ENCODE results near the gene COMMD3.
"Not testable (repeated sequence)": the region's sequence is repeated elsewhere in the genome, so short reads cannot be mapped to it uniquely, and the experiment has no call there.

COMMD3 gene

DNA sequence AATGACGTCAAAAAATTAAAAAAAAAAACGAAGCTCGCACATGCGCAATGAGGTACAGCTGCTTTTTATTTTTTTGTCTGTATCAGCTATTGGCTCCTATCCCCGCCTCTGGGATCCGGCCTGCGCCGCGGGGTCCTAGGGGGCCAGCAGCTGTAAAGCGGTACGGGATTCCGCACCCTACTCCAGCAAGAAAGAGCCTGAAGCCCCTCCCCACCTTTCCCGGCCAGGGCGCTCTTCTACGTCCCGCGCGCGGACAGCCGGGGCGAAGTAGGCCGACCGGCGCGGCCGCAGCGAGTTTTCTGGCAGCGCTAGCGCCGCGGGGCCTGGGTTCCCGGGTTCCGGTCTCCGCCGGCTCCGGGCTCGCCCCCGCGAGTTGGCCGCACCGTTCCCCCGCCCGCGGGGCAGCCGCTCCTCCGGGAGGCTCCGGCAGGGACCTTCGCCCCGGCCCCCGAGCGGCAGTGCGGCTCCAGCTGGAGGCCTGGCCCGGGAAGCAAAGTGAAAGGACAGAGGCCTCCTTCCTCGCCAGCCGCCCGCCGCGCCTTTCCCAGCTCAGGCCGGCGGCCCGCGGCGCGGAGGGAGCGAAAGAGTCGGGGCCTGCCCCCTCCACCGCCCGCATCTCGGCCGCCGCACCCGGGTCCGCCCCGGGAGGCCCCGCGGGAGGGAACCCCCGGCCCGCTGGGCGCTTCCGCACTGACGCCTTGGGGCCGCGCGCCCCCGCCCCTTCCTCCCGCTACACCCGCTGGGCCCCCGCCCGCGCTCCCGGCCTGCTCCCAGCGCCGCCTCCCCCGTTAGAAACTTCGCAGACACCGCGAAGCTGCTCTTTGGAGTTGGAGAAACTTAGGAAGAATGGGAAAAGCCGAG is 24.4 kb downstream of the COMMD3 start:
- DNase-seq, result peak; percentile 6 to 61

DNA sequence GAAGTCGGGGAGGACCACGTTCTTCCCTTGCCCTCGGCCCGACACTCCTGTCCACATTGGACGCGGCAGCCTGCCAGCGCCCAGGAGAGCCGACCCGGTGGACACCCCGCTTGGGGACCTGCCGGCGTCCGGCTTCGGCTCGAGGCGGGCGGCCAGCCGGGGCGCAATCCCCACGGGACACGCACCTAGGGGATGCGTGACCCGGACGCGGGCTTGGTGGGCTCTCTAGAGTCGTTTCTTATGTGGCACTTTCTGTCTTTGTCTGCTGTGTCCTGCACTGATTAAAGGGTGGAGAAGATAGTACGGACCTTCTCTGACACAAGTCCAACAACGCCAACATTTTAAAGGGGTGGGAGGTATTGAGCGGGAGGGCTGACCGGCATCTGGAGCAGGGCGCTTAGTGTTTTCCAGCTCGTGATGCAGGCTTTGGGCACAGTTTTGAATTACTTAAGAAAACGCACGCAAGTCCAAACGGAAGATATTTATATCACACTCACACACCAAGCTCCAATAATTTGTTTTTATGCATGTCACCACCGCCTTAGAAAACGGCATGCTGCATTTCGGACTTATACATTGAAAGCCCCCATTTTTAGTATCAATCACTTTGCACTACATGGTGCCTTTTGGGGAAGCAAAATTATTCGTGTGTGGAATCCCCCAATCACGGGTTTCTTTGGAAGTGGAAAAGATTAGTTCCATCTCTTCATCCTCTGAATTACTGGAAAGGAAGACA is 25.2 kb downstream of the COMMD3 start:
- DNase-seq, result no peak

DNA sequence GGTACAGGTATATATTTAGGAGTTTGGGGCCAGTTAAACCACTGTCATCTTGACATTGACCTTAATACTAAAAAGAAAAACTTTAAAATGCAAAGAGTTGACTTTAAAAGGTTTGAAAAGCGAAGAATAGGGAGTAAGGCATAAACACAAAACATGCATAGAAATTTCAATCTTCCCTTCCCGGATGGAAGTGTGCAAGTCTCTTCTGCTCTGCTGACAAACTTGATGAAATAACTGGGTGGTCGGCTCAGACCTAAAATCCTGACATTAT is 25.7 kb downstream of the COMMD3 start:
- DNase-seq, result no peak

DNA sequence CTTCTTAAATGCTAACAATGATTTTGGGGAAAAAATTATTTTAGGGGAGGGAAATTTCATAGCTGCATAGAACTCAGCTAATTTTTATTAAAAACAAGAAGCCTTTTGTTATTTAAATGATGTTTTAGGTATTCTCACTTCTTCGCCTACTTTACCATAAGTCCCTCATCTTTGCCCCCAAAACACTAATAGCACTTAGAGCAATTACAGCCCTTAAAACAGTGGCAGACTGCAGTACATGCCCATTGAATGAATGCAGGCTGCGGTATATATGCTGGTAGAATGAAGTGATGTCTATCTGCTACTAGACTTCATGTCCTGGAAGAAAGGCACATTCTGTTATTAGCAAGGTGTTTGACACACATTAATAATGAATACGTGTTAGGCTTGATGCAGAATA is 26.2 kb downstream of the COMMD3 start:
- no peak for DNase-seq

DNA sequence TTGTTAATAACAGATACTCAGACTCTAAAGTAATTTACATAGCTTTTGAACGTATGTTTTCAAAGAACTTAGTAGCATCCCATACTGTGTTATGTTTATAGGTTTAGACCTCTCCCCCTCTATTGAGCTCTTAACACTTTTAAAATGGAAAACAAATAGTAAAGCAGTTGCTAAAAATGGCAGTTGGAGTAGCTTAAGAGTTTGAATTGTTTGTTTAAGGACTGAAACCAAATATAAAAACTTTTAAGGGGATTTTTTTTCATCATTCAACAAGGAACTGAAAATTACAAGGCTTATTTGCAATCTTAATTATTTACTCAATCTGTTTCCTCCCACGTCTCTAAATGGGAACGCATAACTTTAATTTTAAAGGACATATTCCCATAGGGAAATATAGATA is 27.5 kb downstream of the COMMD3 start:
- DNase-seq, result no peak

DNA sequence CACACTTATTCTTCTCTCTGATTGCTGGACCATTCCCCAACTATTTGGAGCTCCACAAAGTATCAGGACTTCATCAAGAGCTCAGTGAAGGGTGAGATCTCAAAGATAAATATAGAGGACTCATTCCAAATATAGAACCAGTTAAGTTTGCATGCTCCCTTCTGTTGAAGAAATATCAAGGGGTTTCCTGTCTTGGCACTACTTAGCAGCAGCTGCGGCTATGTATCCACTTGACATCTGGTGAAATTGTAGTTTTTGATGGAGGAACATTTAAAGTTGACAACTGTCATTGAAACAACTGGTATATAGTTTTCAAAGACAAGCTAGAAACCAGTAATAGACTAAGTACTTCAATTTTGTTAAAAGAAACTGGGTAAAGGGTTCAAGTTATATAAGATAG is 28.1 kb downstream of the COMMD3 start:
- DNase-seq, result no peak

DNA sequence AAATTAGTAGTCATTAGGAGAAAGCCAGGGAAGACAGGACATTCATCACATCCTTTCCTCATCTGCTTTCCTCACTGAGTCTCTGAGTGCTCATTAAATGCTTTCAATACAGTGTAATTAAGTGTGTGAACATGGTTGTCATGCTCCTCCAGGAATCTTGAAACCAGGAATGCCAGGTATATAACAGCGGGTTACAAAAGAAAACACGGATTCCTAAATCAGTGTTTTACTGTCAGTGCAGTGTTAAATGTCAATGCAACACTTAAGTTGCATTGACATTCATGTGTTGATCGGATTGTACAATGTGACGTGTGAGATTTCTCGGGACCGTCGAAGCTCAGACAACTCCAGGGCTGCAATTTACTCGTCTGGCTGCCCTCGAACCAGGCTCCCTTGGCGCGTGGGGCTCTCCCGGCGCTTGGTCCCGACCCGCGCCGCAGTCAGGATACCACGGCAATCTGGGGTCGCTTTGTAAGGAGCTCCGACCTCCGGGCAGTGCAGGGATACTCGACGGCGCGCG is 28.7 kb downstream of the COMMD3 start:
- DNase-seq, result no peak

DNA sequence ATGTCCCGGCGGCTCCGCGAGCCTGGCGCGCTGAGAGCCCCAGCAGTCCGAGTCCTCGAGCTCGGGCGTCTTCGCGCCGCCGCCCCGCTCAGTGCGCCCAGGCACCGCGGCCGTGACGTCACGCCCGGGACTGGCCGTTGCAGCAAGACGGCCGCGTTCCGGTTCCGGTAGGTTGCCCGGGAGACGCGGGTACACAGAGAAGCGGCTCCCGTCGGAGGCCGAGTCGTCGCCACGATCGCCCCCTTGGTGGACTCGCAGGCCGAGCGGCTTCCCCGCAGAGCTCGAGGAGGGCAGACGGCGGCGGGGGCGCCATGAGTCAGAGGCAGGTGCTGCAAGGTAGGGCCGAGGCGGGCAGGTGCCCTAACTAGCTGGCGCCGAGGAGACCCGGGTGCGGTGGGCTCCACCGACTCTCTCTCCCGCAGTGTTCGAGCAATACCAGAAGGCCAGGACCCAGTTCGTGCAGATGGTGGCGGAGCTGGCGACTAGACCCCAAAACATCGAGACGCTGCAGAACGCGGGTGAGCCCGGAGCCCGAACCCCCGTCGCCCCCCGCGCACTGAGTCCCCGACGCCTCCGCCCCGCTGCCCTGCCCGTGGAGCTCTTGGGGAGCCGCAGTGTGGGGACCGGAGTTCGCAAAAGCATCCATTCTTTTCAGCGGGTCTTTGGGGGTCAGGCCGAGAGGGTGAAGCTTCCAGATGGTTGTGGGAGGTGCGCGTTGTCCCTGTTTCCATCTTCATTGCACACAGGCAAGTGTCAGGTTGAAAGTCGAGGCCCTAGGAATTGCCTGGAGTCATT is 29.3 kb downstream of the COMMD3 start, which contains the start of gene SPAG6:
Gene SPAG6 (plus strand): TSS at position 196 of the 795 bp plus-strand sequence. CDS start 116 bp downstream, at position 312.
- peak; percentile 16 to 73 for DNase-seq

DNA sequence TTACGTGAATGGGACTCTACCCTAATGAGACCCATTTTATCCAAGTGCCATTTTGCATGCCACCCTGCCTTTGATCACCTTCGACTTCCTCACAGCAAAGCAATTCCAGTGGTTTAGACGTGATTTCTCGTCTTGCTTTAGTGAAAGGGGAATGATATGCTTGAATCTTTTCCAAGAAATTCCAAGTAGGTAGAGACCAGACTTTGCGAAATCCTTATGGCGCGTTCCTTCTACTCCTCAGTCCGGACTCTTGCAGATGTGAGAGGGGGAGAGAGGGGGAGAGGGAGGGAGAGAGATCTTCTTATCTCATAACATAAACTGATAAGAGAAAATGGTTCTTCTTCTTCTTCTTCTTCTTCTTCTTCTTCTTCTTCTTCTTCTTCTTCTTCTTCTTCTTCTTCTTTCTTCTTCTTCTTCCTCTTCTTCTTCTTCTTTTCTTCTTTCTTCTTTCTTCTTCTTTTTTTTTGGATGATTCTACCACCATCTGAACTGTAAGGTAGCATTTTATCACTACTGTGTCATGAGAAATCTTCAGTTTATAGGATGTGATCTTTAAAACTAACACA is 30.0 kb downstream of the COMMD3 start:
- DNase-seq, result no peak

DNA sequence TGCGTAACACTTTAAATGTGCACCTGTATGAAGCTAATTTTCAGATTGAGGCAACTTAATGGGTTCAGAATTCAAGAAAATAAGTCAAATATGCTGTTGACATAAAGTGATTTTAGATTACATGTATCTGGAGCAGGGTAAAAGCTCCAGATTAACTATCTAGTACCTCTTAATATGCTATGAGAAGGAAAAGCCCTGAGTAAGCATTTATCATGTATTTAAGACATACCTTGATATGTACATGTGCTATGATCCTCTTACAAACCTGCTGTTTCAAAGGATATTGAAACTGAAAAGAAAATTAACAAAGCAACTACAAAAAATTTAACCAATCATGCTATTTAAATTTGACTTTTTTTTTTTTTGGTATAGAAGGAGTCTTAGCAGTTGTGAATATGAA is 33.6 kb downstream of the COMMD3 start:
- DNase-seq, result no peak

DNA sequence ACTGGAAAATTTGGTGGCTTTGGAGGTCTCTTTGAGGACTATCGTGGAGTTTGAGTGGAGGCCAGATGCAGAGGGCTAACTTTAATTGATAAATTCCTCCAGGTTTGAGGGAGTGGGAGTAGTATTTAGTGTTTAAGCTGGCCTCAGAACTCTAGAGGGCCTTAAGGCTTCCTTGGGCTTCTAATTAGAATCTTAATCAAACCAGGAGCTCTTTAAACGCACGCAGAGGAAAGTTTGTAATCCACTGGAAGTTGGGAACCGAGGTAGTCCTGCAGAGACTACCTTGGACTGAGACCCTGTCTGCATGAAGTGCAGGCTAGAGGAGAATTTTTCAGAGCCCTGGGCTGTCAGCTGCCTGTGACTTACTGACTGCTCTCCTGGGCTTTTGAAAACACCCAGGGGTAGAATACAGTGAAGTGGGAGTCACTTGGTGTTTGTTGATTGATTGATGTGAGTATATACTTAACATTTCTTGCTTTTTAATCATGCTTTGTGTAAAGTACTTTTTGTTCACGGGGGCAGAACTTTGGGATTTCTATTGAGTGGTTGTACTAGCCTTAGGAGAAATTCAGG is 35.0 kb downstream of the COMMD3 start:
- no peak for DNase-seq

DNA sequence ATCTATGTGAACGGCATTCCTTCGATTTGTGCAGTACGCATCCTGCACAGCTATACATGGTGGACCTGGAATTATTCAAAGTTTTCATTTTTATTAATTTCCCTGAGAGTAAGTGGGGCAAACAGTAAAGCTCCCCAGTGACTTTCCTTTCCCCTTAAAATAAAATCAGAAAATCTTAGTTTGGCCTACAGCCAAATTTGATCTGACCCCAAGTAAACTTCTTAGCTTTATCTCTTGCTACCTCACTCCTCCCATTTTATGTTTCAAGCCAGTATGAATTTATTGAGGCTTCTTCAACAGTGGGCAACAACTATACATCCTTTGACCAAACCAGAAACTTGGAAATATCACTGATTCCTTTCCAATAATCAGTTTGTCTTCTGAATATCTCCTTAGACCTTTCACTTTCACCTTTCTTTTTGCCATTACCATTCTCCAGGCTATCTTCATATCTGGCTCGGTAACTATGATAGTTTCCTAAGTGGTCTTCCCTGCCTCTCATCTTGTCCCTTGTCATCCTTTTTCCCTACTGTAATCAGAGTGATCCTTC is 40.2 kb downstream of the COMMD3 start:
- DNase-seq, result no peak

DNA sequence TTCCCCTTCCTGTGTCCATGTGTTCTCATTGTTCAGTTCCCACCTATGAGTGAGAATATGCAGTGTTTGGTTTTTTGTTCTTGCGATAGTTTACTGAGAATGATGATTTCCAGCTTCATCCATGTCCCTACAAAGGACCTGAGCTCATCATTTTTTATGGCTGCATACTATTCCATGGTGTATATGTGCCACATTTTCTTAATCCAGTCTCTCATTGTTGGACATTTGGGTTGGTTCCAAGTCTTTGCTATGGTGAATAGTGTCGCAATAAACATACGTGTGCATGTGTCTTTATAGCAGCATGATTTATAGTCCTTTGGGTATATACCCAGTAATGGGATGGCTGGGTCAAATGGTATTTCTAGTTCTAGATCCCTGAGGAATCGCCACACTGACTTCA is 41.6 kb downstream of the COMMD3 start:
- not testable (repeated sequence) for DNase-seq

DNA sequence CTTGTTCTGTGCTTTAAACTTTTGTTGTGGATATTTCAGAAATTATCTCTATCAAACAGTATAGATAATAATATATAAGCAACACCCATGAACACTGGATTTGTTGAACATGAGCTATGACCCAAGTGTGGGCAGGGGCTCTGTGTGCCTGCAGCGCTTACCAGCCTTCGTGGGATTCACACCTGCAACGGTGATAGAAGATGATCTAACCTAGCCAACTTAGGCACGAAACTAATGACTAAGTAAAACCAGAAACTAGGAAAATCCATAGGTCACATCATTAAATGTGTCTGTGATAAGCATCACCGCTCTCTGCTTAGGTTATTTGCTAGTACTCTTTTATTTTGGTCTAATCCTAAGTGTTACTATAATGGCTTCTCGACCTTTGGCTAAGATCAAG is 47.1 kb downstream of the COMMD3 start:
- DNase-seq, result no peak

DNA sequence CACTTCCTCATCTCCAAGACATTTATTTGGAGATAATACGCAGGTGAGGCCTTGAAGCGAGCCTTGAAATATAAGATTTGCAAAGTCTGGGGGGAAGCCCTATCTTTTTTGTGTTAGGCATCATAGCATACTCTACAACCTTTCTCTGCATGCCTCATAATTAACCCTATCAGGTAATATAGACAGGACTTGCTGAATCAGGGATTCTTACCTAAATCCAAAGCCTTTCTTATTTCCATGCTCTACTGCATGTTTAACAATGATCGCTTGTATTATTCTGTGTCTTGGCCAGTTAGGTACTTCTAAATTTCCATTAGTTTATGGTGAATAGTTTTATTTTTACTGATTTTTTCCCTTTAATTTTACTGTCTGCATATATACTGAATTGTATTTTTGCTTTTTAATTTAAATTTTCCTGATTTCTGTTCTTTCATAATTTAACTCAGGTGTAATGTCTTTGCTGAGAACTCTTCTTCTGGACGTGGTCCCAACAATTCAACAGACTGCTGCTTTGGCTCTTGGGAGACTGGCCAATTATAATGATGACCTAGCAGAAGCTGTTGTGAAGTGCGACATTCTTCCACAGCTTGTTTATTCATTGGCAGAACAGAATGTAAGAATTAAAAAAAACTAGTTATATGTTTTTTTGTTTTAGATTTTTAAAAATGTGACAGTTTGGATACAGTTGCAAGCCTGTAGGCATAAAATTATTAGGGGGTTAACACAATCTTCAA is 48.4 kb downstream of the COMMD3 start:
- DNase-seq, result no peak

DNA sequence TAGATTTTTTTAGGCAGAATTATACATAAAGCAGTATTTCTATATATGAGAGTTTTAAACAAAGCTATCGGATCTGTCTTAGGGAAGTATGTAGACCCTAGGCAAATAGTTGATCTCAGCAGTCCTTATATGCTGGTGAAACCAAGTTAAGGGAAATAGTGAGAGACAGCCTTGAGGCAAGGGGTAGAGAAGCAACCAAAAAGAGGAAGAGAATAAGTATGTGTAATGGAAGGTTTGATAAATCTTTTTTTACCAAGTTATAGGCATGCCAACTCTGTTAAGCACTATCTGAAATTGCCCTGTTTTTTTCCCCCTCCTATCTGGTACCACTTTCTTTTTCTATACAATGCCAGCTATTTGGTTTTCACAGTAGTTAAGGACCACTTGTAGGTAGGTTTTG is 49.0 kb downstream of the COMMD3 start:
- DNase-seq, result no peak

DNA sequence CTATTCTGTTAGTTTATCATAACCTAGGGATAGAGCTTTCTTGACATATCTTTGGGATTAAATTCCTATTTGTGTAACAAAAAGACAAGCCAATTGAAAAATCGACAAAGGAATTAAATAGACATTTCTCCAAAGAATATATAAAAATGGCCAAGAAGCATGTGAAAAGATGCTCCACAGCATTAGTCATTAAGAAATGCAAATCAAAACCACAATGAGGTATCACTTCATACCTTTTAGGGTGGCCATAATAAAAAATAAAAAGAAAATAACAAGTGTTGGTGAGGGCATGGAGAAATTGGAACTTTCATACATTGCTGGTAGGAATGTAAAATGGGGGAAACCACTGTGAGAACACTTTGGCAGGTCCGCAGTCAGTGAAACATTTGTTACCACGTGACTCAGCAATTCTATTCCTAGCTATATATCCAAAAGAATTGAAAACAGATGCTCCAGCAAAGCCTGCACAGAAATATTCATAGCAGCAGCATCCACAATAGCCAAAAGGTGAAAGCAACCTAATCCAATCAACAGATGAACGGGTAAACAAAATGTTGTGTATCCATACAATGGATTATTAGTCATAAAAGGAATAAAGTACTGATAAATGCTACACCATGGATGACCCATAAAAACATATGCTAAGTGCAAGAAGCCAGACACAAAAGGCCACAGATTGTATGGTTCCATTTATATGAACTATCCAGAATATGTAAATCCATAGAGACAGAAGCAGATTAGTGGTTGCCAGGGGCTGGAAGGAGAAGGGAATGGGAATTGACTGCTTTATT is 49.7 kb downstream of the COMMD3 start:
- no peak for DNase-seq

DNA sequence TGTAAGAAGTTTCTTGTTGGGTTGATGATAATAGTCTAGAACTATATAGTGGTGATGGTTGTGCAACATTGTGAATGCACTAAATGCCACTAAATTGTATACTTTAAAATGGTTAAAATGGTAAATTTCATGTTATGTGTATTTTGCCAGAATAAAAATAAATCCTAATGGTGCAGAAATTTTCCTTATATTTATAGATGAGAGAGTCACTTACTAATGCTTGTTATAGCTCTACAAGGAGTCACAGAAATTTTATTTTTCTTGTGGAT is 50.2 kb downstream of the COMMD3 start:
- no peak for DNase-seq

DNA sequence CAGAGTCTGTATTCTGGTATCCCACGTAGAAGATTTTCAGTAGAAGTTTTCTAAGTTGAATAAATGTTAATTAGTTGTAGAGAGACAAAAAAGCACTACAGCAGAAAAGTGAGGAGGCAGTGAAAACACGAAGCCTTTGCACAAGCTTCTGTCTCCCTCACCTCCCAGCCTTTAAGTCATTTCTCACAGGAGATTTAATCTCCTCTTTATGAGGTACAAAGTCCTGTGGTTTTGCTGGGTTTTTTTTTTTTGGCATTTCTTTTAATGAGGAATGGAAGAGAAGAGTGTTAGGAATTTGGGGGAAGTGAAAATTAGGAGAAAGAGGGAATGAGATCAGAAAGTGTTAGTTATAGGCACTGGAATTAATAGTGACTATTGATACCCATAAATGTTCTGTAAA is 50.6 kb downstream of the COMMD3 start:
- DNase-seq, result no peak

DNA sequence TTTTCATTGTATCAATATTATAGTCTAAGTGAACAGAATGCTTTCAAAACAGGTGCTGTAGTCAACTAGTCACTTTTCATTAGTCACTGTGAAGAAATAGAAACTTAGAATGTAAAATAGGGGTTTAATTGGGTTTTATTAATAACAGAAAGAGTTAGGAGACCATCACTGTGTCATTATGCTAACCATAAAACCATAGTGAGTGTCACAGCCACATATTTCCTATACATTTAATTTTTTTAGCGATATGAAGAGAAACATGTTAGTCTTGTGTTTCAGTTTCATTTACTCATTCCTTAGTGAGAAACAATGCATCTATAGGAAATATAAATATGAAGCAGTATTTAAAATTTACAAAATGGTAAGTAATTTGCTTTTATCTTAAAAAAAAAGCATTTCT is 51.3 kb downstream of the COMMD3 start:
- DNase-seq, result no peak

DNA sequence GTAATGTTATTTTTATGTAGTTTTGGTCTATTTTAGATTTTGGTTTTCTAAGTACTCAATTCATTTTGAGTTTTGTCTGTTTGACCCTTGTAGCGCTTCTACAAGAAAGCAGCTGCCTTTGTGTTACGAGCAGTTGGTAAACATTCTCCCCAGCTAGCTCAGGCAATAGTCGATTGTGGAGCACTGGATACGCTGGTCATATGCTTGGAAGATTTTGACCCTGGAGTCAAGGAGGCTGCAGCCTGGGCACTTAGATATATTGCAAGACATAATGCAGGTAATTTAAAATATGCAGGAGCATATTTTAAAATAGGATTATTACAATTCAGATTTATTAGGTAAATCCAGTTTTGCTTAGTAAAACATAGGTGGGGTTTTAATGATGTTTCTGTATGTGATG is 52.2 kb downstream of the COMMD3 start:
- DNase-seq, result no peak
